CD4-positive, alpha-beta T cell (primary cell): ENCODE results near the gene HSP90AB1. TPM values are rescaled to one million over a fixed set of nuclear protein-coding genes. Genes with fewer than 3 reads are reported as not detected.

Source experiments
- ATAC-seq: fragments of 200-7000 bp; cut with Tn5 transposase; one replicate; pipeline ENCODE4 v1.10.0; 2022; ENCODE audit warnings: mild to moderate bottlenecking; ENCODE audit not compliant: poor library complexity
- CTCF ChIA-PET: fragments of 350-600 bp; sonication (Branson Sonifier 250); formaldehyde crosslinking; loops from one replicate; lab custom pipeline; 2021; ENCODE audit warnings: antibody characterized with exemption, inconsistent platforms; lab: Charles Lee
- POLR2A ChIA-PET: fragments of 350-600 bp; sonication (Branson Sonifier 250); formaldehyde crosslinking; loops from one replicate; lab custom pipeline; 2021; ENCODE audit warnings: antibody characterized with exemption, inconsistent platforms; lab: Charles Lee
- DNase-seq, 14 experiments: peaks; one replicate each; pipeline ENCODE4 v3.0.0-alpha.2; 2013 to 2020; ENCODE audit warnings: mixed read lengths in 2 of 14
- H3K27ac ChIP-seq, 2 donors: one replicate each; pipeline versions ENCODE4 v1.5.1 to v1.7.0; 2013; ENCODE audit warnings: low read length in 2 of 2, low read depth in 1 of 2, mild to moderate bottlenecking in 1 of 2
- H3K27me3 ChIP-seq, 2 experiments: 1 replicate in 1 of 2; 2 replicates in 1 of 2; pipeline versions ENCODE4 v1.6.1 to v1.7.0; 2013; ENCODE audit warnings: low read length in 2 of 2, control low read depth in 1 of 2, mild to moderate bottlenecking in 1 of 2, moderate library complexity in 1 of 2; ENCODE audit not compliant: insufficient read depth in 2 of 2, control insufficient read depth in 1 of 2
- H3K36me3 ChIP-seq: one replicate; pipeline ENCODE4 v1.6.1; 2013; ENCODE audit warnings: low read length, control low read depth; ENCODE audit not compliant: insufficient read depth
- H3K4me1 ChIP-seq: one replicate; pipeline ENCODE4 v1.6.1; 2013; ENCODE audit warnings: low read length, control low read depth; ENCODE audit not compliant: insufficient read depth
- H3K4me3 ChIP-seq: one replicate; pipeline ENCODE4 v1.5.1; 2013; ENCODE audit warnings: mild to moderate bottlenecking, low read length, moderate library complexity
- H3K9me3 ChIP-seq, 2 experiments: 1 replicate in 1 of 2; 2 replicates in 1 of 2; pipeline versions ENCODE4 v1.6.1 to v1.7.0; 2013; ENCODE audit warnings: low read length in 2 of 2, mild to moderate bottlenecking in 2 of 2, control low read depth in 1 of 2, moderate library complexity in 1 of 2; ENCODE audit not compliant: control insufficient read depth in 1 of 2, insufficient read depth in 1 of 2
- H3K27ac Mint-ChIP-seq: one replicate; pipeline ENCODE4 v1.8.0; 2020; ENCODE audit warnings: mixed read lengths
- H3K27me3 Mint-ChIP-seq: one replicate; pipeline ENCODE4 v1.8.0; 2021; ENCODE audit warnings: mixed read lengths
- H3K36me3 Mint-ChIP-seq: one replicate; pipeline ENCODE4 v1.8.0; 2021; ENCODE audit warnings: low read depth, mixed read lengths
- H3K4me1 Mint-ChIP-seq: one replicate; pipeline ENCODE4 v1.8.0; 2021; ENCODE audit warnings: low read depth, mixed read lengths
- H3K4me3 Mint-ChIP-seq: one replicate; pipeline ENCODE4 v1.8.0; 2020; ENCODE audit warnings: mild to moderate bottlenecking, mixed read lengths
- H3K9me3 Mint-ChIP-seq: one replicate; pipeline ENCODE4 v1.8.0; 2020; ENCODE audit warnings: mixed read lengths
- CTCF ChIP-seq: fragments of 200-600 bp; IDR thresholded peaks from one replicate; pipeline ENCODE4 v1.8.0; 2022; ENCODE audit warnings: antibody characterized with exemption, mild to moderate bottlenecking
- intact Hi-C, 2 experiments: fragments of 100-400 bp; cut with DNase I in 1 of 2; cut with micrococcal nuclease in 1 of 2; formaldehyde crosslinking; loops; one replicate each; pipeline versions ENCODE4 v1.15.1 to v1.9.0; 2023 to 2025; cut with DNase I, micrococcal nuclease
- total RNA-seq, 174 experiments: library from RNA in 2 of 174; stranded (reverse) in 2 of 174; gene quantifications; one replicate each; pipeline ENCODE4 v1.2.3 and lab custom pipeline; 2021 to 2026

HSP90AB1 gene
- total RNA-seq, 2 experiments from 2014 or later, result 401 to 405 TPM

GRCh38 chr6:44265722-44266233 is 18.9 kb downstream of the HSP90AB1 start:
- TF ChIP-seq CTCF, result no peak
- H3K9me3 Mint-ChIP-seq, result no peaks in the 10 kb centered on the region
- H3K9me3 ChIP-seq, result no peaks in the 10 kb centered on the region
- ATAC-seq (no peak), DNase-seq (no peak)
- H3K4me1 ChIP-seq, result peaks cover 51% of the 10 kb centered on the region
- H3K27ac ChIP-seq, result peak overlapping the region in 1 of 2 donors; percentile 73
- H3K27me3 Mint-ChIP-seq, result peaks cover 23% of the 10 kb centered on the region
- H3K27me3 ChIP-seq, result peaks cover 16 to 21% of the 10 kb centered on the region in 2 experiments
- CTCF ChIA-PET, result no interaction called here
- POLR2A ChIA-PET, result no interaction called here
- H3K4me3 ChIP-seq, result peak overlapping the region; percentile 99
- H3K4me3 Mint-ChIP-seq, result peak overlapping the region; percentile 90
- H3K36me3 ChIP-seq, result peaks cover 18% of the 10 kb centered on the region
- H3K36me3 Mint-ChIP-seq, result peaks cover 26% of the 10 kb centered on the region
- peak overlapping the region; percentile 84 for H3K27ac Mint-ChIP-seq
- intact Hi-C loops, result loop anchor here (1.0 to 10.0 kb wide), 8 partner anchors 9 to 691 kb away; partner anchors contain the start of genes HSP90AB1 (in 2 of the 2), AARS2 (in 1 of the 2), CDC5L (in 1 of the 2) and POLH (in 1 of the 2)
- H3K4me1 Mint-ChIP-seq, result peaks cover 62% of the 10 kb centered on the region

GRCh38 chr6:44266347-44266746 is 19.4 kb downstream of the HSP90AB1 start:
- ChIA-PET CTCF (interaction anchor here (2.8 to 4.2 kb wide), 2 partner anchors 39 to 46 kb away, joined by 24 to 25 read pairs; partner anchors contain the start of gene AARS2), POLR2A (no interaction called here)
- intact Hi-C loops, result loop anchor here (2.0 to 10.0 kb wide), 5 partner anchors 46 to 692 kb away; partner anchors contain the start of genes AARS2 (in 1 of the 2), CDC5L (in 1 of the 2), POLH (in 1 of the 2) and XPO5 (in 1 of the 2)
- peak overlapping the region in 1 of 2 donors; percentile 73 for H3K27ac ChIP-seq
- ATAC-seq (no peak), DNase-seq (no peak)
- peaks cover 12% of the 10 kb centered on the region for H3K36me3 ChIP-seq
- H3K4me1 Mint-ChIP-seq, result peaks cover 57% of the 10 kb centered on the region
- H3K4me3 ChIP-seq, result no peak overlapping the region
- H3K27me3 Mint-ChIP-seq, result peaks cover 28% of the 10 kb centered on the region
- H3K9me3 Mint-ChIP-seq, result no peaks in the 10 kb centered on the region
- peak overlapping the region; percentile 84 for H3K27ac Mint-ChIP-seq
- peaks cover 53% of the 10 kb centered on the region for H3K4me1 ChIP-seq
- H3K27me3 ChIP-seq, result peaks cover 19 to 26% of the 10 kb centered on the region in 2 experiments
- H3K4me3 Mint-ChIP-seq, result peak overlapping the region; percentile 75
- H3K36me3 Mint-ChIP-seq, result peaks cover 21% of the 10 kb centered on the region
- no peak for TF ChIP-seq CTCF
- H3K9me3 ChIP-seq, result no peaks in the 10 kb centered on the region

GRCh38 chr6:44267252-44267651 is 20.4 kb downstream of the HSP90AB1 start:
- H3K9me3 Mint-ChIP-seq, result no peaks in the 10 kb centered on the region
- ChIA-PET CTCF (interaction anchor here (1.5 to 4.2 kb wide), 4 partner anchors 38 to 71 kb away, joined by 6 to 25 read pairs (median 18); partner anchors contain the start of gene AARS2), POLR2A (interaction anchor here (0.5 to 2.1 kb wide), 2 partner anchors 20 to 1412 kb away, joined by 3 to 9 read pairs; partner anchors contain the start of gene HSP90AB1)
- no peak overlapping the region for H3K4me3 ChIP-seq
- H3K4me1 ChIP-seq, result peaks cover 44% of the 10 kb centered on the region
- intact Hi-C loops, result loop anchor here (2.0 to 10.0 kb wide), 5 partner anchors 46 to 692 kb away; partner anchors contain the start of genes AARS2 (in 1 of the 2), CDC5L (in 1 of the 2), POLH (in 1 of the 2) and XPO5 (in 1 of the 2)
- ATAC-seq (no peak), DNase-seq (no peak)
- H3K27ac Mint-ChIP-seq, result peak overlapping the region; percentile 31
- H3K27me3 Mint-ChIP-seq, result peaks cover 37% of the 10 kb centered on the region
- no peak for TF ChIP-seq CTCF
- peaks cover 52% of the 10 kb centered on the region for H3K4me1 Mint-ChIP-seq
- H3K36me3 ChIP-seq, result peaks cover 3% of the 10 kb centered on the region
- H3K4me3 Mint-ChIP-seq, result peak overlapping the region; percentile 75
- H3K27me3 ChIP-seq, result peaks cover 28 to 35% of the 10 kb centered on the region in 2 experiments
- H3K9me3 ChIP-seq, result no peaks in the 10 kb centered on the region
- peaks cover 21% of the 10 kb centered on the region for H3K36me3 Mint-ChIP-seq
- H3K27ac ChIP-seq, result no peak overlapping the region
